Measurements from ENCODE around the gene RNF10.
"Not testable (repeated sequence)": the region's sequence is repeated elsewhere in the genome, so short reads cannot be mapped to it uniquely, and the experiment has no call there.

The RNF10 gene

DNA sequence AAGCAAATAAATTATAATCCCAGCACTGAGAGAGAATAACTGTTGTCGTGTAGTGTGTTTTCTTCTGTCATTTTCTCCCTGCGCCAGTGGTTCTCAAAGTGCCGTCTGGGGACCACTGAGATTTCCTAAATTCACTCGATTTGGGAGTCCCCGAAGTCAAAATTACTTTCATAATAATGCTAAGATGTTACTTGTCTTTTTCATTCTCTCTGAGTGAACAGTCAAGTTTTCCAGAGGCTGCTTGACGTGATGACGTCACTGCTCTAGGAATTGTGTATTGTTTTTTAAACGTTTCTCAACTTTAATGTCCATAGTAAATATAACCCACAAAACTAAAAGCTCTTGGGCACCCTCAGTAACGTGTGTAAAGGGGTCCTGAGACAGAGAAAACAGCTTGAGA lies 47.8 kb downstream of the RNF10 start:
- DNase-seq: no peak

DNA sequence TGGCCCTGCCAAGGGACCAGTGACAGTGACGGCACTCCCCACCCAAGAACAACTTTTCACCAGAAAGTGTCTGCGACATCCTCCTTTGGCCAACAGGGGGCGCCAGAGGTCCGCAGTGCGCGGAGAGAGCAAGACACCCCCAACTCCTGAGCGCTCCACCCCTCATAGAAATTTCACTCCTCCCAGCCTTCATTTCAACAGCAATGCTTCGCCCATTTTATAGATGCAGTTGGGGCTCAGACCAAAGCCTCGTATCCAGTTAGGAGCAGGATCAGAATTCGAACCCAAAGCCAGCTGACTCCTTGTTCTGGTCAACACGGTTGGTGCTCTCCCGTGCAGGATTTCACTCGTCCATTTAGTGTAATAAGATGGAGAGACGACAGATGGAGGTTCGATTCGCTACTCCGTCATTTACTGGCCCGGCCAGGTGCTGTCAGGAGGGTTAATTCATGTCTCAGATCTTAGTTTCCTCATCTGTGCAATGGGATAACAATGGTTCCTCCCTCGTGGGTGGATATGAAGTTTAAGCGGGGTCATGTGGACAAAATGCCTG lies 49.4 kb downstream of the RNF10 start:
- peak; percentile 71 for DNase-seq

DNA sequence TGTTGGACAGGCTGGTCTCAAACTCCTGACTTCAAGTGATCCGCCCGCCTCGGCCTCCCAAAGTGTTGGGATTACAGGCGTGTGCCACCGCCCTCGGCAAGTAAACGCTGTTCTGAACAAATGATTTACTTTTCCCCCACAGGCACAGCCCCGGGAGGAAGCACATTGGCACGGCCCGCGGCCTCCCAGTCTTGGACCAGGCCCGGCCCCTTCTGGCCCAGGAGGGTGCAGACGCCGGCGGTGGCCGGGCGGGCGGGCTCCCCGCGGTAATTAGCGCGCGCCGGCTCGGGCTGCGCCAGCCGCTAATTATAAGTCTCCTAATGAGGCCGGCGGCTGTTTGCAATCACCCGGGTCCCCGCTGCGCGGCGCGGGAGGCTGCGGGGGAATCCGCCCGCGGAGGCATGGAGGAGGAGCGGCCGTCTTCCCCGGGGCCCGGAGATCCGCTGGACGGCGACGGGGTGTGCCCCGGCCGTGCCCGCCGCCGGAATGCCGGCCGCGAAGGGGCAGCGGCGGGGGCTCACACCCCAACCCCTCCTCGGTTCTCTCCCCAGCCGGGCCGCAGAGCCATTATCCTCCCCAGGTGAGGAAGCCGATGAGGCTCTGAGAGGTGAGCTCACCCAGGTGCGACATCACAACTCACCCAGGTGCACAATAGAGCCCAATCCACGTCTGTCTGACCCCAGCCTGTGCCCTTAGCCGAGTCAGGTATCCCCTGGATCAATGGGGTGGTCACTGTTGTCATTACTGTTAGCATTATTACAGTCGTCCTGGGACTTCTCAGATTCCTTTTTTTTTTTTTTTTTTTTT lies 50.4 kb downstream of the RNF10 start:
- peak; percentile 49 for DNase-seq

DNA sequence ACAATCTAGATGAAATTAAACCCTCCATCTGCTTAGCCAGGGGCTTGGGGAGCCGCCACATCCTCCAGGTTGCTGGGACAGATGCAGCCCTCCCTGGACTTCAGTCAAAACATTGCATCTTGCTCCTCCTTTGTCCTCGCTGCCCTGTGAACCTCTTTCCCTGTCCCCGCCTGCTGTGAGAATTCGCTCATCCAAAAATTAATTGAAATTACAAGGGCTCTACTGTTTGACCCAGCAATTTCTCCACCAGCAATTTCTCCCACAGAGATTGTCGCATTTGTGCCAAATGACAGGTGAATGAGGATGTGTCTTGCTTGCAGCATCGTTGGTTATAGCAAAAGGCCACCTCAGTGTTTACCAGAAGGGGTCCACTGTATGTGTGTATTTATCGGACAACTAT lies 52.0 kb downstream of the RNF10 start:
- DNase-seq: no peak

DNA sequence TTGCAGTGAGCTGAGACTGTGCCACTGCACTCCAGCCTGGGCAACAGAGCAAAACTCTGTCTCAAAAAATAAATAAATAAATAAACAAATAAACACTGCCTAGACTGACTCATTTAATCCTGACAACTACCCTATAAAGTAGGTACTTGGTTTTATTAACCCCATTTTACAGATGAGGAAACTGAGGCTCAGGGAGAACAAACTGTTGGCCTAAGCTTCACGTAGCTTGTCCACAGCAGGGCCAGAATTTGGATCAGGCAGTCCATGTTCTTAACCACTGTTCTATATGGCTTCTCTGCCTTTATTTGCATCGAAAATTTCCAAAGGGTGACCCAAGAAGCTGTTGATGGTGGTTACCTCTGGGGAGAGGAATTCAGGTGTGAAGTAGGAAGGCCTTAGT lies 52.7 kb downstream of the RNF10 start:
- no peak for DNase-seq

DNA sequence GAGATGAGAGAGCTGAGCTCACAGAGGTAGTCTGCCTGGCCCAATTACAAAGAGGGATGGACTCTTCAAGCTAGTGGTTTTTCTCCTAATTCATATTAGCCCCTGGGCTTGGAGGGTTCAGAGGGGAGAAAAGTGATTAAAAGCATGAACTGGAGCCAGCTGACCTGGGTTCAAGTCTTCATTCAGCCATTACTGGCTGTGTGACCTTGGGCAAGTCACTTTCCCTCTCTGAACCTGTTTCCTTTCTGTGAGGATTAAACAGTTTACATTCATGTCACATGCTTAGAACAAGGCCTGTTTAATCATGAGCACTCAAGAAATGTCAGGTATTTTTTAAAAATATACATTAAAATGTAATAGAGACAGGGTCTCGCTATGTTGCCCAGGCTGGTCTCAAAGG lies 54.2 kb downstream of the RNF10 start:
- no peak for DNase-seq

DNA sequence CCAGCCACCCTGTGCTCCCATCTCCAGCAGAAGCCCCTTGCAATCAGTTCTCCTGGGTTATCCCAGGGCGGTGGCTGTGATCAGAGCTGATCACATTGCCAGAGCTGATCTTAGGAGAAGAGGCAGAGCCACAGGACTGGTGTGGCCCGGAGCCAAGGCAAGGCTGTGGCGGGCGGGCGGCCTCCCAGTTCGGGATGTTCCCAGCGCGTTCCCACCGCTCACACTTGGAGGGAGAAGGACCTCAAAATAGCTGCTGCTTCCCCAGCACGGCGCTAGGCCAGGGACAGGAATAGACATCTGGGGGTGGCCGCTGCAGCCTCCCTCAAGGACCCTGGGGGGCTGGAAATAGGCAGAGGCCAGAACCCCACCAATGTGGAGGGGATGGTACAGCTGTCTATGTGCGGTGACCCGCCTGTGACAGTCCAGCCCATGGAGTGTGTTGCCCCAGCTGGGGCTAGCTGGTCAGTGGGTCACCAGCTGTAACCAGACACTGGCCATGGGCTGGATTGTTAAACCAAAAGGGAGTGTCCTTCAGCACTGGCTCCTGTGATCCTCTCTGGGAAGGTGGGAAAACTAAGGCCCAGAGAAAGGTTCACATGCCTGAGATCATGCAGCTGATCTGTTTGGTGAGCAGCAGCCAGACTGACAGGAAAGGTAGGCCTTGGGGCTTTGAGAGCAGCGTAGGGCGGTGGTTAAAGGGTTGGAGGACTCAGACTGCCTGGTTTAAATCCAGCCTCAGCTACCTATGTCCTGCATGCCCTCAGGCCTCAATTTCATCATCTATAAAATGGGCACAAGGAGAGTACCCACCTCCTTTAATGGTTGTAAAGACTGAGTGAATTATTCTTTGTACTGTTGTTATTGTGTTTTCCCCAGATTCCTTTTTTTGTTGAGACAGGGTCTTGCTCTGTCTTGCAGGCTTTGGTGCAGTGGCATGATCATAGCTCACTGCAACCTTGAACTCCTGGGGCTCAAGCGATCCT lies 55.1 kb downstream of the RNF10 start:
- DNase-seq: no peak

DNA sequence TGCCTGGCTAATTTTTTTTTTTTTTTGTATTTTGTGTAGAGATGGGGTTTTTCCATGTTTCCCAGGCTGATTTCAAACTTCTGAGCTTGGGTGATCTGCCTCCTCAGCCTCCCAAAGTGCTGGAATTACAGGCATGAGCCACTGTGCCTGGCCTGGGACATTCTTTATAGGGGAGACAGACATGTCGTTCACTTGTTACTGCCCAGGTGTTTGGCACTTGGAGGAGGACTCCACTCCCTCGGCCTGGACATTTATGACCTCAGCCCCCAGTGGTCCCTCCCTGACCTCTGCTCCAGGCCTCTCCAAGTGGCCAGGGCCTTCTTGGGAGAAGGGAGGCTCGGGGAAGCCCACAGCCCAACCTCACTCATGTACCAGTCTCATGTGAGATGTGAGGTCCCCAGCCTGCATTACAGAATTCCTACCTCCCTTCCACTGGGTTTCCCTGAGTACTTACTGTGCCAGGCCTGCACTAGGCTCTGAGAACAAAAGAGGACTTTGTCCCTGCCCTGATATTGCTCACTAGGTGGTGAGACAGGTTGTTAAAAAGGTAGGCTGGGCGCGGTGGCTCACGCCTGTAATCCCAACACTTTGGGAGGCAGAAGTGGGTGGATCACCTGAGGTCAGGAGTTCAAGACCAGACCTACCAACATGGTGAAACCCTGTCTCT lies 56.7 kb downstream of the RNF10 start:
- no peak for DNase-seq

DNA sequence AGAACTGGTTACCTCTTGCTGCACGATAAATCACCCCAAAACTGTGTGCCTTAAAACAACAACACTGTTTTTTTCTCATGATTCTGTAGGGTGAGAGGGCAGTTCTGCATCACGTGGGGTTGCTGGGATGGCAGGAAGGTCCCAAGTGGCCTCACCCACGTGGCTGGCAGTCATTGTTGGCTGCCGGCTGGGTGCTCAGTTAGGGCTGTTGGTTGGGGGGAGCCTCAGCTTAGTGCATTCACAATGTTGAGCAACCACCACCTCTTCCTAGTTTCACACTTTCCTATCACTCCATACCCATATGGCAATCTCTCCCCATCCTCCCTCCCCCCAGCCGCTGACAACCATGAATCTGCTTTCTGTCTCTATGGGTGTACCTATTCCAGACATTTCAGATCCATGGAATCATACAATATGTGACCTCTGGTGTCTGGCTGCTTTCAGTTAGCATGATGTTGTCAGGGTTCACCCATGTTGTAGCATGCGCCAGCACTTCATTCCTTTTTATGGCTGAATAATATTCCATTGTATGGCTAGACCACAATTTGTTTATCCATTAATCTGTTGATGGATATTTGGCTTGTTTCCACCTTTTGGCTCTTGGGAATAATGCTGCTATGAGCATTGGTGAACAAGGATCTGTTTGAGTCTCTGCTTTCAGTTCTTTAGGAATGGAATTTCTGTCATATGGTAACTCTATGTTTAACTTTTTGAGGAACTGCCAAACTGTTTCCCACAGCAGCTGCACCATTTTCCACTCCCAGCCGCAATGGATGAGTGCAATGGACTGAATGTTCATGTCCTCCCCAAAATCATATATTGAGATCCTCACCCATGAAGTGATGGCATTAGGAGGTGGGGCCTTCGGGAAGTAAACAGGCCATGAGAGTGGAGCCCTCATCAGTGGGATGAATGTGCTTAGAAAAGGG lies 58.2 kb downstream of the RNF10 start:
- DNase-seq: no peak

DNA sequence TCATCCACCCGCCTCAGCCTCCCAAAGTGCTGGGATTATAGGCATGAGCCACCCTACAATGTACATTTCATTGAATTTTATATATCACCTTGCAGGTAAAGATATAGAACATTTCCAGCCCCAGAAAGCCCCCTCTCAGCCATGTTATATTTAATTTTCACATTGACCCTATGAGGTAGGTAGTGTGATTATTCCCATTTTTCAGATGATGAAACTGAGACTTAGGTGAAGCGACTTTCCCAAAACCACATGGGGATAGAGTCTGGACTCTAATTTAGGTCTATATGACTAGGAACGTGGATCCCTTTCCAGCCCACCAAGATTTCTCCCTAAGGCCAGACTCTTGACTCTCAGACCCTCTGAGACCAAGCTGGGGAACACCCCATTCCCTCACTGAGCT lies 62.7 kb downstream of the RNF10 start:
- DNase-seq: no peak

DNA sequence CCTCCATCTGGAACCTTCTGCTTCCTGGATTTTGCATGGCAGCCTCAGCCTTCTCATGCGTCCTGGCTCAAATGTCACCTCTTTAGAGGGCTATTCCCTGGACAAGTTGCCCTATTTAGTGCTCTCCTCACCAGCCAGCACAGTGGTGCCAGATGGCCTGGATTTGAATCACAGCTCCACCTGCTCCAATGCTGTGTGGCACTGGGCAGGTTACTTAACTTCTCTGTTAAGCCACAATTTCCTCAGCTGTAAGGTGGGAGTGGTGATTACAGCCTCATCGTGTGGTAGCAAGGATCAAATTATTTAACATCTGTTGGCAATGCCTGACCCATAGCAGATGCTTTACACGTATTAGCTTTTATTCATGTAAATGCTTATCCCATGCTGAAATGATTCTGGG lies 63.7 kb downstream of the RNF10 start:
- DNase-seq: no peak

DNA sequence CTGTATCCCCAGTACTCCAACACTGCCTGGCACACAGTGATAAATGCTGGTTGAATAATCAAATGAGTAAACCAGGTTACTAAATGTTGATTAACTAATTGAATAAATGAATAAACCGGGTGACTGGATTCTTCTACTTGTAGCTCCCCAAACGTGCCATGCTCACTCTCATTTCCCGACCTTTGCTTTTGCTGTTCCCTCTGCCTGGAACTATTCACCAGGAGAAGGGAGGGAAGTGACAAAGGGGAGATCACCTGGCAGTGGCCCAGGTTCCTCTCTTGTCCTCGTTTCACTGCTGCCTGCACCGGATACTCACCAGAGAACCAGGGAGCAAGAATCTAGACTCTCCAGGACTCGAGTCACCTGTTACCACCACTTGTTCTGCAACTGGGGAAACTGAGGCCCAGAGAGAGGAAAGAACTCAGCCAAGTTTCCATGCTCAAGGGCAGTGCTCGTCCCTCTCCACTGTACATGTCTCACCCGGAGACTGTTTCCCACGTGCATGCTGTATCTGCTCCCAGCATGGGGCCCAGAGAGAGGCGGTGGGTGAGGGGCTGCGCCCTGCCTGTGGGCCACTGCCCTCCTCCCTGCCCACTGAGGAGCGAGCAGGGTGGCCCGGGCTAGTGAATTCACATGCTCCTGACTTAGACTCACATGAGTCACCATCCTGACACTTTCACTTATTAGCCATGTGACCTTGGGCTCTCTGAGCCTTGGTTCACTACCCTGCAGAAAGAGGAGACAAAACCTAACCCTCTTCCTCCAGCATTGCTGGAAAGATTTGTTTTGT lies 64.7 kb downstream of the RNF10 start:
- no peak for DNase-seq

DNA sequence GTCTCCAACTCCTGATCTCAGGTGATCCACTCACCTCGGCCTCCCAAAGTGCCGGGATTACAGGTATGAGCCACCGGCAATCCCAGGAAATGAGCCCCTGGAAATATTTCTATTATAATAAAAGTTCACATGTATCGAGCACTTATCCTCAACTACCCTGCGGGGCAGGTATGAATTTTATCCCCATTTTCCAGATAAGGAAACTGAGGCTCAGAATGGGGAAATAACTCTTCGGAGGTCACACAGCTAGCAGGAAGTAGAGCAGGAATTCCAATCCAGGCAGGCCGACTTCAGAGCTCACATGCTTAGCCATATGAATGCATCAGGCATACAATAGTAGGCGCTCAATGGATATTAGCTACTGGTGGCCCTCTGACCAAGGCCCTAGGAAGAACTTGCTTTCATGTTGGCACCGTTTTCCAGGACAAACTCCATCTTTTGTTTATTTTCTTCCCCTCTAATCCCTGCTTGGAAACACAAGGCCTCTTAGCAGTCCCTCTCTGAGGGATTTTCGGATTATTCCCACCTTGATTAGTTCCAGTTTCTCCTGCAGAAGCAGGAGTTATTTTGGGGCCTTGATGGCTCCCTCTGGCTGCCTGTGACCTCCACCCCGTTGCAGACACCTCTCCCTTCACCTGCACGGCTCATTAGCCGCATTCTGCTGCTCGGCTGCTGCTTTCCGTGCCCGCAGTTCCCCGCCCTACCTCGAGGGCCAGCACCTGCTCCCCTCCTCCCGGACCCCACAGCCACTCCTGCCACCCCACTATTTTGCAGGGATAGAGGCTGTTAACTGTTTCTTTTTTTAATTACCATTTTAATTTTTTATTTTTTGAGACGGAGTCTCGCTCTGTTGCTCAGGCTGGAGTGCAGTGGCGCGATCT lies 65.8 kb downstream of the RNF10 start:
- no peak for DNase-seq

DNA sequence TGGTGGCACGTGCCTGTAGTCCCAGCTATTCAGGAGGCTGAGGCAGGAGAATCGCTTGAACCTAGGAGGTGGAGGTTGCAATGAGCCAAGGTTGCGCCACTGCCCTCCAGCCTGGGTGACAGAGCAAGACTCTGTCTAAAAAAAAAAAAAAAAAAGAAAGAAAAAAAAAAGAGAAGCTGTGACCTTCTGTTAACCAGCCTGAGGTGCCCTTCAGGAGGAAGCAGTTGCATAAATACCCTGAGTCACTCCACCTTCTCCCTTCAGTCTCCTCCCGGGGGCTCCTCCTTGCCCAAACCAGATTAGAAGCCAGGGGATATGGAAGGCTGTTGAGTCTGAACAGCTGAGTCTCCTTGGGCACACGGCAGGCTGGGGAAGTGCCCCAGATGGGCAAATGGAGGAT lies 68.3 kb downstream of the RNF10 start:
- not testable (repeated sequence) for DNase-seq

DNA sequence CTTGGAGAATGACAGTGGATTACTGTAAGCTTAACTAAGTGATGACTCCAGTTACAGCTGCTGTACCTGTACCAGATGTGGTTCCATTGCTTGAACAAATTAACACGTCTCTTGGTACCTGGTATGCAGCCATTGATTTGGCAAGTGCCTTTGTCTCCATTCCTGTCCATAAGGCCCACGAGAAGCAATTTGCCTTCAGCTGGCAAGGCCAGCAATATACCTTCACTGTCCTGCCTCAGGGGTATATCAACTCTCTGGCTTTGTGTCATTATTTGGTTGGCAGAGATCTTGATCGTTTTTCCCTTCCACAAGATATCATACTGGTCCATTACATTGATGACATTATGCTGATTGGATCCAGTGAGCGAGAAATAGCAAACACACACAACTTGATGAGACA lies 76.4 kb downstream of the RNF10 start:
- DNase-seq: no peak

DNA sequence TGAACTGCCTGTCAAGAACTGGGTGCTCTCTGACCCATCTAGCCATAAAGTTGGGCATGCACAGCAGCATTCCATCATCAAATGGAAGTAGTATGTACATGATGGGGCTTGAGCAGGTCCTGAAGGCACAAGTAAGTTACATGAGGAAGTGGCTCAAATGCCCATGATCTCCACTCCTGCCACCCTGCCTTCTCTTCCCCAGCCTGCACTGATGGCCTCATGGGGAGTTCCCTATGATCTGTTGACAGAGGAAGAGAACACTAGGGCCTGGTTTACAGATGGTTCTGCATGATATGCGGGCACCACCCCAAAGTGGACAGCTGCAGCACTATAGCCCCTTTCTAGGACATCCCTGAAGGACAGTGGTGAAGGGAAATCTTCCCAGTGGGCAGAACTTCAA lies 77.4 kb downstream of the RNF10 start:
- not testable (repeated sequence) for DNase-seq

DNA sequence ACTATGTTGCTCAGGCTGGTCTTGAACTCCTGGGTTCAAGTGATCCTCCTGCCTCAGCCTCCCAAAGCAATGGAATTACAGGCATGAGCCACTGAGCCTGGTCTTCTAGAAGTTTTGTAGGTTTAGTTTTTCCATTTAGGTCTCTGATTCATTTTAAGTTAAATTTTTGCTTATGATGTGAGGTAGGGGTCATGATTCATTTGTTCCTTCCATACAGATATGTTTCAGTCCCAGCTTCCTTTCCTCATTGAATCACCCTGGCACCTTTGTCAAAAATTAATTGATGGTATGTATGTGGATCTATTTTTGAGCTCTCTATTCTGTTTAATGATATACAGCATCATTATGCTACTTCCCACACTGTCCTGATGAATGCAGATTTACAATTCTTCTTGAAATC lies 80.7 kb downstream of the RNF10 start:
- no peak for DNase-seq

DNA sequence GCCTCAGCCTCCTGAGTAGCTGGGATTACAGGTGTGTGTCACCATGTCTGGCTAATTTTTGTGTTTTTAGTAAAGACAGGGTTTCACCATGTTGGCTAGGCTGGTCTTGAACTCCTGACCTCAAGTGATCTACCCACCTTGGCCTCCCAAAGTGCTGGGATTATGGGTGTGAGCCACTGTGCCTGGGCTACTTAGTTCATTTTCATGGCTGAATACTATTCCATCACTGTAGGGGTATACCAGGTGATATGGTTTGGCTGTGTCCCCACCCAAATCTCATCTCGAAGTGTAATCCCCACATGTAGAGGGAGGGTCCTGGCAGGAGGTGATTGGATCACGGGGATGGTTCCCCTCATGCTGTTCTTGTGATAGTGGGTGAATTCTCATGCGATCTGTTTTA lies 83.0 kb downstream of the RNF10 start:
- DNase-seq: not testable (repeated sequence)

DNA sequence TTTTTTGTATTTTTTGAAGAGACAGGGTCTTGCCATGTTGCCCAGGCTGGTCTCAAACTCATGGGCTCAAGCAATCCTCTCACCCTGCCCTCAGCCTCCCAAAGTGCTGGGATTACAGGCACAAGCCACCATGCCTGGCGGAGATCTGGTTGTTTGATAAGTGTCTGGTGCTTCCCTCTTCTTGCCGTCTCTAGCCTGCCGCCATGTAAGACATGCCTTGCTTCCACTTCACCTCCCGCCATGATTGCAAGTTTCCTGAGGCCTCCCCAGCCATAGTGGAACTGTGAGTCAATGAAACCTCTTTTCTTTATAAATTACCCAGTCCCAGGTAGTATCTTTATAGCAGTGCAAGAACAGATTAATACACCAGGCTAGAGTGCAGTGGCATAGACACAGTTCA lies 83.6 kb downstream of the RNF10 start:
- DNase-seq: not testable (repeated sequence)
